Measurements from ENCODE around the gene NYAP2.
A peak's percentile ranks its signal among the peaks of the same experiment; 100 is the strongest.

Gene NYAP2

DNA sequence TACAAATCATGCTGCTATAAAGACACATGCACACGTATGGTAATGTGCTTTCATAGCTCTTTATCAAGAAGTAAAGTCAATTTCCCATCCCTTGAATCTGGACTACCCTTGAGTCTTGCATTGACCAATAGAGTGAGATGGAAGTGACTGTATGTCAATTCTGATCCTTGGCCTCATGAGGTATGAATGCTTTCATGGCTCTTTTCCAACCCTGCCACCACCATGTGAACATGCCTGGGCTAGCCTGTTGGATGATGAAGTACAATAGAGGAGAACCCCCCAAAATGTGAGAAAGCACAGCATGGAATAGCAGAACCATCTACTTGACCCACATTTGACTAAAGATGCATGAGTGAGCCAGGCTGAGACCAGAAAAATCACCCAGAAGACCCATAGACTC is 237.0 kb downstream of the NYAP2 start:
- DNase-seq, result no peak

DNA sequence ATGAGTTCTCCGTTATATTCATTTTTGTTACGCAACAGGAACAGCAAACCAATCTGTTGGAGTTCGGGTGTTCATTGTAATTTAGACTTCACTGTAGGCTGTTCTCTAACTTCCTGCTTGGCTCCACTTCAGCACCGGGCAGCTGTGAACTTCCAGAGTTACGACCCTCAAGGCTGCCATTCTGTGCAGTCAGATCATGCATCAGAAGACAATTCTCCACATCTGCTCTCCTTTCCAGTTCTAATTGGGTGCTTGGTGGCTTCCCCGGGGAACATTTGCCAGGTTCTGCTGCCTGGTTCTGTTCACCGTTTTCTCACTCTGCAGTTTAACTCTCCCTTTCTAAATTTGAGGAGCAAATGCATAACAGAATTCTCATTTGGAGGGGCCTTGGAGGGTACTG is 237.7 kb downstream of the NYAP2 start:
- DNase-seq, result no peak

DNA sequence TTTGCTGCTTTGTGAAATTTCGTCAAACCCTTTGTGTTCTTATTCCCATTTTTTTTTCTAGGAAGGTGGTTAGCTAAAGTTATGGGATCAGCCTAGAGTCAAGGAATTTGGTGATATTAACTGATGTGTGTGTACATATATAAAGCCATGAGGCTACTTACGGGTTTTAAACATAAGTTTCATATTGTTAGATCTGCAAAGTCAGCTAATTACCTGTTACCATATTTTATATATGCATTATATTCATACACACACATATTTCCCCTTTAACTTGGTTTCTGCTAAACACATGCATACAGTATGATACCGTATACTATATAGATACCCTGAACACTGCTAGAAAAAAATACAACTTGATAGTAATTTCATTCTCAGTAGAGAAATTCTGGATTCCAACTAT is 241.0 kb downstream of the NYAP2 start:
- DNase-seq, result no peak

DNA sequence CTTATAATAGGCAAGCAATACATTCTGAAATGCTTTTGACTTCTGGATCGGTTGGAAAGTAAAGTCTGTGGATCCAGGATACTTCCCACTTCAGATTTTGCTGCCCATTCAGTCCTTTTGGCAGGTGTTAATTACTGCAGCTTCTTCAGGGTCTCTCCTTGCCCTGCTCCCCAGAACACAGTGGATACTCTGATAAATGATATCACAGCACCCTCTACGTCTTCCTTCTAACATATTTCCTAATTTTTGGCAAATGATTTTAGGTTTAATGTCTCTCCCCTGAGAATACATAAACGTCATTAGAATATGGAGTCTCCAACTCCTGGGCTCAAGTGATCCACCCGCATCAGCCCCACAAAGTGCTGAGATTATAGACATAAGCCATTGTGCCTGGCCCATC is 249.8 kb downstream of the NYAP2 start:
- no peak for DNase-seq

DNA sequence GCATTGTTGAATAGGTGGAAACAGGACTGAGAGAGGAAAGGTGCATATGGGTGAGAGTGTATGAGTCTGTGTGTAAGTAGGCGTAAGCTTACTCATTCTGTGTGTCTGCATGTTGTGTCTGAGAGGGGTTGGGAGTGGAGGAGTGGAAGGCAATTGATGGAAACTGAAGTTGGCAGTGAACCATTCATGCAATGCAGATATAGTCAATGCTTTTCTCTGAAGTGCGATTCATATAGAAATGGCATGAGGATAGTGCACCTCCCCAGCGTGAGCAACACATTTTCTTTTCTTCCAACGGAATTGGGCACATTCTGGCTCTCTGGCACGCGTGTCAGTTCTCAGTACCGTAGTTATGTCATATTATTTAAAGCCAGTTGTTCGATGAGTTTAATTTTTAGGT is 250.5 kb downstream of the NYAP2 start:
- DNase-seq, result no peak

DNA sequence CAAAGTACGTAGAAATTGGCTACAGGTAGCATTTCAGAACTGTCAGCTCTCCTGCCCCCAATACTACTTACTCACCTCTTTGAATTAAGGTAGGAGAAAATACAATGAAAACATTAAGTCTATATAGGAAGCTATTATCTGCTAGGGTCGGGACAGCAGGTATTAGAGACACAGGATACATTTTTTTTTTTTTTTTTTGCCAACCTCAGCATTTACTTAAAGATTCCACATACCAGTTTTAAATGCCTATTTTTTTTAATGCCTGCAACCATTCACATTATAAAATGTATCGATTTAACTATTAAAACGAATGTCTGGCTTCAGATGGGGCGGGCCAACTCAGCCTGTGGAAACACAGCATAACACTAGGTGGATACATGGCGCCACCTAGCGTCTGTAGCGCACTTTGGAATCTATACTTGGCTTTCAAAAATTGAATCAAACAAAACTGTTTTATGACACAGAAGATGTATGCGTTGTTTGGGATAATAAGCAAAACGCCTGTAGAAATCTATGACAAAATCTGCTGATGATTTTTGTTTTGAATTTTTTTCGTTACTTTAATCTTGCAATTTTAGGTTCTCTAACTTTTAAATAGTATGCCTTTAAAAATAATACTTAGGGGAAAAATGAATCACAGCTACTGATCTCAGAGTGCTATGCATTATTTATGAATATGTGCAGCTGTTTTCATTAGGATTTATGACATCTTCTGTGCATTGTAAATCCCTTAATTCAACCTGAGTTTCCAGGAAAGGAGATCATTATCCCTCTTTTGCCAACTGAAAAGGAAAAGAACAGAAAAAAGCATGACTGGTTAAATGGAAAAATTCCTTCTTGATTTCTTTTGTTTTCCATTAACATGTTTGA is 261.0 kb downstream of the NYAP2 start:
- DNase-seq, result peak; percentile 62

DNA sequence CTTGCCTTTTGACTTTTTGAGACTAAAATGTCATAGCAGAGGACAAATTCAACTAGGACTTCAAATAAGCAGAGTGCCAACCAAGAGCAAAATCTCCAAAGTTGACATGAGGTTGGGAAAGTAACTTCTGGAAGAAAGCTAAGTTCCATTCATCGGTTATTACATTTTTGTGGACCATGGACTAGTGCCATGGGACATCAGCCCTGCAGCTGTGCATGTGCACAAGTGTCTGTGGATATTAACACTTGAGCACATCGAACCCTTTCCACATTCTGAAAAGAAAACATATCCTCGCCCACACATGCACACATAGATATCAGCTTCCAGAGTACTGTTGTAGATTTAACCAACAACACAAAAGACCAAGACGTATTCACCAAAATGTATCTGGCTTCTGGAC is 262.6 kb downstream of the NYAP2 start:
- no peak for DNase-seq

DNA sequence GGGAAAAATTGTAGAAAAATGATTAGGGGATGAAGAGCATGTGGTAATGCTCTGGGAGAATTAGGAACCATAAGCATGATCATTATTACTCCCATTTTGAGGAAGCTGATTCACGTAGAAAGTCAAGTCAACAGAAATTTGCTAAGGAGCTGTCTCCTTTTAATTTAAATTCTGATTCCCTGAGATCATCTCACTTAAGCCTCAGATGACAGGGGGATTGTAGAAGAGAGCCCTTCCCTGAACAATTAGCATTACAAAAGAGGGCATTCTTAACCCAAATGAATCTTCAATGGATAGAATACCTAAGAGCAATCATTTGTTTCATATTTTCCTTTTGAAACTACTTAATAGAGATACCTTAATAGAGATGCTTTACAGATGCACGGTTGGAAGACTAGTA is 267.9 kb downstream of the NYAP2 start:
- DNase-seq, result no peak

DNA sequence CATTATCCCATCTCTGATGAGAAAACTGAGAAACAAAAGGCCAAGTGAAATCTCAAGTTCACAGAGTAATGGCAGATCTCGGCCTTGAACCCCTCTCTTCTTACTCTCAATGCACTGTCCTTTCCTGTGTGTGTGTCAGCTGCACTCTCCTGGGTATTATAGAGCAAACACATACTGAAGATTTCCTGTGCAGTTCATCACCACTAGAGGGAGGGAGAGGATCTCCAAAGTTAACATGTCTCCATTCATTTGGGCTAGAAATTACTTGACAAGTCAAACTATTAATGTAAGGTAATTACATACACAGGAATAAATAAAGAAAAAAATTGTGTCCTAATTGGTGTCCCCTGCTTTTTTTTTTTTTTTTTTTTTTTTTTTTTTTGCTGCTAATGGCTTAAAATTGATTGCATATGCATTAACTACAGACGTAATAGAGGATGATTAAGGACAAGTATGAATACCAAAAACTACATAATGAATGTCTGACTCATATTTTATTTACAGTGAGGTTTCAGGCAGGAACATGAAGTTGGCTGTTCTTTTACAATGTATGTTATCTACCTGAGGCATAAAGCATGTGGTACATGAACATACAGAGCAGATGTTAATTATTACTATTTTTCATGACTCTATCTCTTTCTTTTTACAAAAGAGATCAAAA is 269.2 kb downstream of the NYAP2 start:
- no peak for DNase-seq

DNA sequence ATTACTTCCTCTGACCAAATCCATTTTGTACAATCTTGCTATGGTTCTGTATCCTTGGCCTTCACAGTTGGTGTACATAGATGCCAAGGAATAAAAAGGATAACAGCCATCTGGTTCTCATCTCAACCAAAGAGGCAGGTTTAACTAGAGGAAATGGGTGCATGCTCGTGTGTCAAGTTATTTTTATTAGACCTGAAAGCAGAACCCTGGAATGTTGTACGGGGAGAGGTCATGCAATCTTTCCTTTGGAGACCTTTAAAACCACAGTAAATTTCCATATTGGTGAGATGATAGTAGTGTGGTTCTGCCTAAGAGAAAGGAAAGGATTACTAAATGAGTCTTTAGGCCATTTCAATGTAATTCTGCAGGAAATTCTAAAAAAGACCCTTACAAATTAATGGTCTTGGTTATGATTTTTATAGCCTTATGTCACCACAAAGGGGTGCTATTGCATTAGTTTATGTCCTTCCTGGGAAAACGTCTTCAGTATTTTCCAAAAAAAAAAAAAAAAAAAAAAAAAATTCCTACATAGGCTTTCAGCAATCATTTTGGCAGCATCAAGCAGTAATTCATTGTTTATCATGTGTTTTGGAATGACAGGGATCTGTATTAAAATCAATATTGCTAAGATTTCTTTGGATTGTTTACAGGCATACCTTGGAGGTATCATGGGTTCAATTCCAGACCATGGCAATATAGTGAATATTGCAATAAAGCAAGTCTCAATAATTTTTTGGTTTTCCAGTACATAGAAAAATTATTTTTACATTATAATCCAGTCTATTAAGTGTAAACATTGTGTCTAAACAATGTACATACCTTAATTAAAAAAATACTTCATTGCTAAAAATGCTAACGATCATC is 270.8 kb downstream of the NYAP2 start:
- DNase-seq, result no peak

DNA sequence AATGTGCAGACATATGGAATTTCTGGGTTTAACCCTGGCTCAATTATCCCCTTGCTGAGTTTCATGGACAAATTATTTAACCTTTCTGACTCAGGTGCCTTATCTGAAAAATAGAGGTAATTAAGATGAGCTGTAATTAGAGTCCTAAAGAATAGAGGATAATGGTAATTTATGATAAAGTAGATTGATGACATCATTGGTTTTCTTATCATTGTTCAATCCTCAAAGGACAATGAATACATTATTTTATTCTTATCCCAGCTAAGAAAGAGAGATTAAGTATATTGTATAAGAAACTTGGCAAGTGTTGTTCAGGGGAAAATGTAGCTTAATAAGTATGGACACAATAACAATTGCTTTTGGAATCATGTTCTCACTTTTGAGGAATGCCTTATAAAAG is 279.3 kb downstream of the NYAP2 start:
- DNase-seq, result no peak

DNA sequence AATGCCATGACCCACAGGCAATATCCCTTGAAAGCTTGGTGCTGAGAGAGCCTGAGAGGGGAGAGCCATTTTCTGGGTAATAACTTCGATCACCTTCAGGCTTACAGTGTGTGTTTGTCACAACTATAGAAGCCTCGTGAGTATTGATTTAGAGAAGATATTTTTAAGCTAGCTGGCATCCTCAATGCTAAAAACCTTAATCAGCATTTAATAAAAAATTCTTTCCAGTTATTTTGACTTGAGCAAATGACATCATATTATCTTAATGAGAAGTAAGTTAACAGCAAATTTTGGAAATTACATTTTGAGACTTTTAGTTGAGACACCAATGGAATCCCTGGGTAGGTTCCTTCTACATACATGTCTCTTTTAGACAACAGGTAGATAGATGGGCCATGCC is 283.7 kb downstream of the NYAP2 start:
- no peak for DNase-seq

DNA sequence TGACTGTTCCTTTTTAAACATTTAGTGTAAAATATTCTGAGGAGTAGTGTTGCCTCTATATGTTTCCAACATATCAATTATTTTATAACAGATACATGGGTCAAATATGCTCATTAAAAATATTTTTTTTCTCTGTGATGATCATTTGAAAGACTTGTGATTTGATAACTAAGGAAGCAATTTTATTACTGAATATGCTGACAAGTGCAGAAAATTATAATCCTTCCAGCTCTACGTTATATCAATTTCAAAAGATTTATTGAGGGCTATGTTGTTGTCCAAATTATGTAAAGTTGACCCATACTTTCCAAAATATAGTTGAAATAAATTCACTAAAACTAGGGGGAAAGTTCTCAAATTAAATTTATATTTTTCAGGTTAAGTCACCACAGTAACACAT is 290.6 kb downstream of the NYAP2 start:
- no peak for DNase-seq

DNA sequence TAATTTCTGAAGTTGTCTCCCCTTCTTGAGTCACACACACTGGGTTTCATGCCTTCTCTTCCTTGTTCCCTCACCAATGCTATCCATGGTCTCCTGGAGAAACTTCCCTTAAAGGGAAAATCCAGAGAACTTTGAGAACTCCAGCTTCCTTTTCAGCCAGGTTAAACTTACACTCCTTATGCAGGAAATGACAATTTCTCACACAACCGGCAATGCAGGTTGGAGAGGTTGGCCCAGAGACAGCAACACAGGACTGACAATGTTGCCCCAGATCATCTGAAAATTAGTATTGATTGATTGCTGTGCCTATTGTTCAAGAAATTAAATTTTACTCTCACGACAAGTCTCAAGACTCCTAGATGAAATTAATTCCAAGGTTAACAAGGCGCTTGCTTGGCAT is 292.2 kb downstream of the NYAP2 start:
- DNase-seq, result no peak

DNA sequence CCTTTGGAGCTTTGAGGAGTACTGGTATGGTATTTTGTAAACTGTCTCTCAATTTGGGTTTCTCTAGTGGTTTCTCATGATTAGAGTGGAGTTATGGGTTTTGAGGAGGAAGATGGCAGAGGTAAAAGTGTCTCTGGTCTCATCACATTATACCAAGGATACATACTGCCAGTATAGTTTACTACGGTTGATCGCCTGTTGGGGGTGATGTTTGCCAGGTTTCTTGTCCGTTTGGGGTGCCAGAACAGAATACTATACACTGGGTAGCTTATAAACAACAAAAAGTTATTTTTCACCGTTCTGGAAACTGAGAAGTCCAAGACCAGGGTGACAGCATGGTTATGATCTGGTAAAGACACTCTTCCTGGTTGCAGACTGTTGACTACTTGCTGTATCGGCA is 293.7 kb downstream of the NYAP2 start:
- DNase-seq, result no peak

DNA sequence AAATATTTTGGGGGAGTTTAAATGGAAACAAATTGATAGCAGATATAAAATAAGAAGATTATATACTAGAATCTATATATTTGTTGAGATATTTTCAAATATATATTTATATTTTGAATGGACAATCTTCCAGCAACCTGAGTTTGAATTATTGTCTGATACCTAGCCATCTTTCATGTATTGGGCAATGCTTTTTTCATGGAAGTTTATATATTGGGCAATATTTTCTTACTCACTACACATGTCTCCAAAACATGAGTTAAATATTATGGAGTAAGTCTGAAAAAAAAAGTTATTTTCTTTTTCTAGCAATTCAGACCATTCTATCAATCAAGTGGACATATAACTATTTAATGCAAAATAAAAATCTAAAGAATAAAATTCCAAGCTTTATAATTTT is 295.2 kb downstream of the NYAP2 start:
- DNase-seq, result no peak

DNA sequence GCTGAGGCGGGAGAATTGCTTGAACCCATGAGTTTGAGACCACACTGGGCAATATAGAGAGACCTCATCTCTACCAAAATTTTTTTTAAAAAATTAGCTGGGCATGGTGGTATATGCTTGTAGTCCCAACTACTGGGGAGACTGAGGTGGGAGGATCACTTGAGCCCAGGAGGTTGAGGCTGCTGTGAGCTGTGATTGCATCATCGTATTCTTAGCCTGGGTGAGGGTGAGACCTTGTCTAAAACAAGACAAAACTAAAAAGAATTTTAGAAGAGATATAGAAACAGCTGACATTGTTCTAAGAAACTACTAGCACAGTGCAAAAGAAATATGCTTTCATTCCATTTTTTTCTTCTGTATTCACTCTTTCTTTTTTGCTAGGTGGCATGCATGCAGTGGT is 298.4 kb downstream of the NYAP2 start:
- no peak for DNase-seq
